Activated CD8-positive, alpha-beta memory T cell treated with anti-CD3 and anti-CD28 coated beads, Interleukin-2, amount 50 U/mL, for 24 hours (primary cell): ENCODE results near the gene POLR2A.

ENCODE experiments used
- DNase-seq: peaks from one replicate; pipeline ENCODE4 v3.0.0-alpha.2; 2020; ENCODE audit errors: extremely low read depth

Gene POLR2A

GRCh38 chr17:7508145-7508544 lies 24.0 kb downstream of the POLR2A start:
- no peak for DNase-seq

GRCh38 chr17:7508846-7509245 lies 24.7 kb downstream of the POLR2A start:
- no peak for DNase-seq

GRCh38 chr17:7509937-7510336 lies 25.8 kb downstream of the POLR2A start:
- DNase-seq = no peak

- no peak for DNase-seq
Observed at GRCh38 chr17:7511108-7511507, 26.9 kb downstream of the POLR2A start.

GRCh38 chr17:7512105-7512504 lies 27.9 kb downstream of the POLR2A start:
- DNase-seq = no peak

GRCh38 chr17:7512824-7513540 lies 28.8 kb downstream of the POLR2A start:
- DNase-seq = no peak

- DNase-seq = no peak
Observed at GRCh38 chr17:7513850-7514419, 29.8 kb downstream of the POLR2A start.

GRCh38 chr17:7515911-7516610 lies 31.9 kb downstream of the POLR2A start:
- DNase-seq = no peak

- DNase-seq = peak; percentile 17
Observed at GRCh38 chr17:7523033-7523432, 38.9 kb downstream of the POLR2A start.

GRCh38 chr17:7528842-7529241 lies 44.7 kb downstream of the POLR2A start:
- DNase-seq = no peak

GRCh38 chr17:7530023-7530900 lies 46.1 kb downstream of the POLR2A start:
- no peak for DNase-seq

GRCh38 chr17:7538050-7538449 lies 53.9 kb downstream of the POLR2A start:
- DNase-seq = no peak

- no peak for DNase-seq
Observed at GRCh38 chr17:7538891-7539545, 54.9 kb downstream of the POLR2A start.

- no peak for DNase-seq
Observed at GRCh38 chr17:7541074-7541621, 57.0 kb downstream of the POLR2A start.

- no peak for DNase-seq
Observed at GRCh38 chr17:7544911-7545310, 60.7 kb downstream of the POLR2A start.

GRCh38 chr17:7548585-7549400 lies 64.6 kb downstream of the POLR2A start, which contains the start of gene TNFSF12:
TNFSF12 (plus strand) TSS chr17:7549058; CDS start chr17:7549154, 96 bp downstream.
- no peak for DNase-seq
